Measurements from ENCODE around the gene HORMAD2. TPM values are rescaled to one million over a fixed set of nuclear protein-coding genes. Genes with fewer than 3 reads are reported as not detected.

The HORMAD2 gene
- total and polyA plus RNA-seq, 9 of the 15 experiments (the other 6 are each of a cell fraction or from before 2014, with no cell fraction given): not detected

DNA sequence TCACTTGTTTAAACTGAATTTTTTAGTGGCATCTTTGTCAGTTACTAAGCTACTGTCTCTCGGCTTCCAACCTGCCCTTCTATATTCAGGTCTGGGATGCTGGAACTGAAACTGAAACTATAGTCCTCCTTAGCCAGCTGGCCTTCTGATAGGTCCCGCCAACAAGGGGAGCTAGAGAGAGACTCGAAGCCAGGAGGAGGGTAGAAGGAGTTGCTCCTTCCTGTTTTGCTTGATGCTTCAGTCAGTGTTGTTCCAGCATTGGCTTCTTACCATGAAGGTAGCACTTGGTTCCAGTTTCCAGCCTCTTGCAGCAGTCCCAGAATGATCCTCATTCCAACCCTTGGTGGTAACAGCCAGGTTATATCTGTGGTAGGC, 32.9 kb upstream of the HORMAD2 start (continued):
- TF ChIP-seq NR4A1 (CRISPR knock-in tag; IDR thresholded peaks at IDR 0.05) (no peak), NR4A1 (tag; IDR thresholded peaks at IDR 0.05) (no peak)
- TF ChIP-seq, protein P1, sequence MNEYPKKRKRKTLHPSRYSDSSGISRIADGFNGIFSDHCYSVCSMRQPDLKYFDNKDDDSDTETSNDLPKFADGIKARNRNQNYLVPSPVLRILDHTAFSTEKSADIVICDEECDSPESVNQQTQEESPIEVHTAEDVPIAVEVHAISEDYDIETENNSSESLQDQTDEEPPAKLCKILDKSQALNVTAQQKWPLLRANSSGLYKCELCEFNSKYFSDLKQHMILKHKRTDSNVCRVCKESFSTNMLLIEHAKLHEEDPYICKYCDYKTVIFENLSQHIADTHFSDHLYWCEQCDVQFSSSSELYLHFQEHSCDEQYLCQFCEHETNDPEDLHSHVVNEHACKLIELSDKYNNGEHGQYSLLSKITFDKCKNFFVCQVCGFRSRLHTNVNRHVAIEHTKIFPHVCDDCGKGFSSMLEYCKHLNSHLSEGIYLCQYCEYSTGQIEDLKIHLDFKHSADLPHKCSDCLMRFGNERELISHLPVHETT (CRISPR knock-in tag; conservative IDR thresholded peaks at IDR 0.05 in 1 of 2, IDR thresholded peaks at IDR 0.05 in 1 of 2): no peak

DNA sequence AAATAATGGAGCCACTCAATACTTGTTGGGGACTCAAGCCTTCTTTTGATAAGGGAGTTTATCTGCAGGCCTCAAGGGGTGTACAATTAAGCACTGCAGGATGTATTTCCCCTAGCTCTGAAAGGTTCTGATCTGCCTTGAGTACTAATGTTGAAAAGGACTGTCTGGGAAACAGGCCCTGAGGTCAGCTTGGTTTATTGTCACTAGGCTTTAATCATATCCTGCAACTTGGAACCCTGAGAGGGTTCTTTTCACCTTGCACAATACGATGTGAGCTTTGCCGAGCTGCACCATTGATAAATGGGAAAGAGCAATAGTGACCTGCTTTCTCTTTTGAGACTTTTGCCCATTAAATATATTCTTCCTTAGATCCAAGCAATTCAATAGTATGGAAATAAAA, 31.6 kb upstream of the HORMAD2 start:
- ChIA-PET POLR2A (no interaction called here), CTCF (ENCODE audit: low intra/inter-chr PET ratio) (no interaction called here)
- H3K27ac ChIP-seq (ENCODE audit: extremely low read depth, low read depth, low read length): no peak overlapping the region
- H3K27me3 ChIP-seq (ENCODE audit: control insufficient read depth in 2 of 2, insufficient read depth in 2 of 2, low read length in 2 of 2): peaks cover 0 to 5% of the 10 kb centered on the region in 2 experiments; a peak in 2 of 5 replicates
- BruUV-seq (replicated peaks): no TSS peak
- TF ChIP-seq, protein P2, sequence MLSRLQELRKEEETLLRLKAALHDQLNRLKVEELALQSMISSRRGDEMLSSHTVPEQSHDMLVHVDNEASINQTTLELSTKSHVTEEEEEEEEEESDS (CRISPR knock-in tag; IDR thresholded peaks at IDR 0.05): no peak
- no peak for TF ChIP-seq BCOR (IDR thresholded peaks at IDR 0.05)
- TF ChIP-seq ZNF23 (CRISPR knock-in tag; IDR thresholded peaks at IDR 0.05): no peak
- H3K9ac ChIP-seq (ENCODE audit: insufficient read depth in 1 of 2, low read depth in 2 of 2, low read length in 2 of 2): no peak overlapping the region
- no peaks in the 10 kb centered on the region for H3K9me1 ChIP-seq (ENCODE audit: control insufficient read depth, insufficient read depth, low read length)
- 5% methylated on average over 2 of the region's 2 CpGs for WGBS (ENCODE audit: insufficient coverage, low coverage, missing lambda C conversion rate)
- H3K4me1 ChIP-seq (replicated peaks in 1 of 2; ENCODE audit: control insufficient read depth in 2 of 2, insufficient read depth in 2 of 2, low read length in 2 of 2): no peaks in the 10 kb centered on the region; a peak in 1 of 5 replicates
- no peaks in the 10 kb centered on the region for H3K79me2 ChIP-seq (ENCODE audit: control insufficient read depth, insufficient read depth, low read length)
- H3K9me3 ChIP-seq (replicated peaks; ENCODE audit: control insufficient read depth, insufficient read depth, low read depth, low read length): no peaks in the 10 kb centered on the region
- no peak overlapping the region for H2AFZ ChIP-seq (ENCODE audit: low read depth, low read length)
- no peaks in the 10 kb centered on the region for H4K20me1 ChIP-seq (replicated peaks; ENCODE audit: control insufficient read depth, insufficient read depth, low read length)
- FAIRE-seq (no peak), DNase-seq (ENCODE audit: extremely low read depth in 1 of 4, low spot score in 3 of 4) (no peak), ATAC-seq (no peak)
- no peaks in the 10 kb centered on the region for H3K36me3 ChIP-seq (ENCODE audit: control insufficient read depth, insufficient read depth, low read length)
- H3K4me3 ChIP-seq: no peak overlapping the region
- in situ Hi-C loops (cut with MboI): no loop called here
- intact Hi-C loops (cut with micrococcal nuclease): no loop called here
- no peak overlapping the region for H3K4me2 ChIP-seq (ENCODE audit: insufficient read depth, low read length)
